Mucosa of gallbladder (tissue), 1 donor: ENCODE measurements around the gene TRPV5. TPM values are rescaled to one million over a fixed set of nuclear protein-coding genes. Genes with fewer than 3 reads are reported as not detected.

Source experiments
- DNase-seq: peaks from one replicate; pipeline ENCODE4 v3.0.0-alpha.2; 2020; ENCODE audit warnings: low spot score
- total RNA-seq: library from RNA; stranded (reverse); gene quantifications from one replicate; pipeline ENCODE4 v1.2.1, GENCODE V29; 2021
- donor health status: DM: no; HTN: no; CAD: no.

TRPV5 gene
- total RNA-seq, 1 donor from 2014 or later = not detected

GRCh38 chr7:142908921-142909890 lies 24.3 kb downstream of the TRPV5 start:
- DNase-seq = peak; percentile 80

- DNase-seq = no peak
Observed at GRCh38 chr7:142908290-142908689, 25.3 kb downstream of the TRPV5 start.

GRCh38 chr7:142906643-142907042 lies 26.9 kb downstream of the TRPV5 start:
- no peak for DNase-seq

GRCh38 chr7:142905759-142906158 lies 27.8 kb downstream of the TRPV5 start:
- DNase-seq = no peak

GRCh38 chr7:142904128-142904527 lies 29.4 kb downstream of the TRPV5 start:
- DNase-seq = no peak

GRCh38 chr7:142901426-142902259 lies 31.9 kb downstream of the TRPV5 start:
- peak; percentile 29 for DNase-seq

- DNase-seq = no peak
Observed at GRCh38 chr7:142899661-142900060, 33.9 kb downstream of the TRPV5 start.

- peak; percentile 69 for DNase-seq
Observed at GRCh38 chr7:142898377-142899170, 35.0 kb downstream of the TRPV5 start.

- no peak for DNase-seq
Observed at GRCh38 chr7:142897691-142898090, 35.9 kb downstream of the TRPV5 start.

GRCh38 chr7:142896741-142897379 lies 36.7 kb downstream of the TRPV5 start:
- no peak for DNase-seq

- DNase-seq = no peak
Observed at GRCh38 chr7:142896151-142896550, 37.4 kb downstream of the TRPV5 start.

GRCh38 chr7:142894985-142895593 lies 38.5 kb downstream of the TRPV5 start:
- DNase-seq = no peak

GRCh38 chr7:142894112-142894984 lies 39.2 kb downstream of the TRPV5 start:
- DNase-seq = no peak

- no peak for DNase-seq
Observed at GRCh38 chr7:142892951-142893350, 40.6 kb downstream of the TRPV5 start.

- DNase-seq = no peak
Observed at GRCh38 chr7:142891490-142892082, 42.0 kb downstream of the TRPV5 start.

GRCh38 chr7:142890874-142891485 lies 42.6 kb downstream of the TRPV5 start:
- no peak for DNase-seq

- peak; percentile 41 for DNase-seq
Observed at GRCh38 chr7:142889816-142890215, 43.7 kb downstream of the TRPV5 start.

- no peak for DNase-seq
Observed at GRCh38 chr7:142887282-142888015, 46.1 kb downstream of the TRPV5 start.
